ENCODE data around the gene PTGS2. TPM values are rescaled to one million over a fixed set of nuclear protein-coding genes. Genes with fewer than 3 reads are reported as not detected.

Gene PTGS2
- total and polyA plus RNA-seq, 10 of the 15 experiments (the other 5 are each of a cell fraction or from before 2014, with no cell fraction given) = 0.04 to 0.12 (median 0.08) TPM; not detected in 4

- RAD21 ChIA-PET (ENCODE audit: unreplicated experiment) = interaction anchor here (0.5 kb wide), 1 partner anchor 93 kb away, joined by 3 read pairs; no protein-coding TSS in a partner anchor
These were observed 50.9 kb downstream of the PTGS2 start for GRCh38 chr1:186629341-186629740.

More at GRCh38 chr1:186629341-186629740, 50.9 kb downstream of the PTGS2 start:
- no TSS peak for BruUV-seq (replicated peaks)
- ChIA-PET CTCF (no interaction called here), SMC1A (ENCODE audit: uncharacterized antibody, unreplicated experiment) (no interaction called here), POLR2A (no interaction called here)
- 92% methylated on average over 1 of the region's 1 CpG for WGBS (ENCODE audit: insufficient coverage, insufficient replicate concordance, low lambda C conversion rate, missing lambda C conversion rate)
- intact Hi-C loops (cut with micrococcal nuclease; ENCODE audit: unreplicated experiment) (no loop called here), in situ Hi-C loops (cut with MboI) (no loop called here)
- H3K4me1 ChIP-seq (ENCODE audit: control insufficient read depth, insufficient read depth, low read length) = no peaks in the 10 kb centered on the region
- no peak overlapping the region for H3K4me2 ChIP-seq (ENCODE audit: control insufficient read depth, insufficient read depth)
- no peaks in the 10 kb centered on the region for H4K20me1 ChIP-seq (ENCODE audit: control insufficient read depth, insufficient read depth)
- FAIRE-seq (no peak), DNase-seq (ENCODE audit: low read depth, low spot score) (no peak), ATAC-seq (no peak)
- no peak overlapping the region for H3K27ac ChIP-seq (ENCODE audit: control insufficient read depth, insufficient read depth)
- peaks cover 0 to 1% of the 10 kb centered on the region in 2 experiments; a peak in 1 of 4 replicates for H3K27me3 ChIP-seq (replicated peaks in 1 of 2; ENCODE audit: control insufficient read depth in 2 of 2, insufficient read depth in 2 of 2, low read length in 1 of 2)
- H2AFZ ChIP-seq (ENCODE audit: control insufficient read depth, low read depth, low read length) = no peak overlapping the region
- H3K9me3 ChIP-seq (replicated peaks; ENCODE audit: control insufficient read depth, insufficient read depth, low read length) = no peaks in the 10 kb centered on the region
- no peaks in the 10 kb centered on the region for H3K79me2 ChIP-seq (ENCODE audit: control insufficient read depth, insufficient read depth, low read length)
- no peak overlapping the region for H3K9ac ChIP-seq (ENCODE audit: control insufficient read depth, insufficient read depth, low read length)
- no peak overlapping the region for H3K4me3 ChIP-seq
- H3K36me3 ChIP-seq (ENCODE audit: control insufficient read depth in 2 of 2, insufficient read depth in 2 of 2, low read length in 1 of 2) = no peaks in the 10 kb centered on the region
- TF ChIP-seq, protein P1, sequence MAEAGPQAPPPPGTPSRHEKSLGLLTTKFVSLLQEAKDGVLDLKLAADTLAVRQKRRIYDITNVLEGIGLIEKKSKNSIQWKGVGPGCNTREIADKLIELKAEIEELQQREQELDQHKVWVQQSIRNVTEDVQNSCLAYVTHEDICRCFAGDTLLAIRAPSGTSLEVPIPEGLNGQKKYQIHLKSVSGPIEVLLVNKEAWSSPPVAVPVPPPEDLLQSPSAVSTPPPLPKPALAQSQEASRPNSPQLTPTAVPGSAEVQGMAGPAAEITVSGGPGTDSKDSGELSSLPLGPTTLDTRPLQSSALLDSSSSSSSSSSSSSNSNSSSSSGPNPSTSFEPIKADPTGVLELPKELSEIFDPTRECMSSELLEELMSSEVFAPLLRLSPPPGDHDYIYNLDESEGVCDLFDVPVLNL (IDR thresholded peaks at IDR 0.05; ENCODE audit: low read depth, low read length) = no peak
- TF ChIP-seq LARP7 (IDR thresholded peaks at IDR 0.05) = no peak
- no peak for TF ChIP-seq SREBF2 (IDR thresholded peaks at IDR 0.05; ENCODE audit: low read length)
- no peak for TF ChIP-seq NFXL1 (IDR thresholded peaks at IDR 0.05; ENCODE audit: borderline replicate concordance)
- TF ChIP-seq, protein P2, sequence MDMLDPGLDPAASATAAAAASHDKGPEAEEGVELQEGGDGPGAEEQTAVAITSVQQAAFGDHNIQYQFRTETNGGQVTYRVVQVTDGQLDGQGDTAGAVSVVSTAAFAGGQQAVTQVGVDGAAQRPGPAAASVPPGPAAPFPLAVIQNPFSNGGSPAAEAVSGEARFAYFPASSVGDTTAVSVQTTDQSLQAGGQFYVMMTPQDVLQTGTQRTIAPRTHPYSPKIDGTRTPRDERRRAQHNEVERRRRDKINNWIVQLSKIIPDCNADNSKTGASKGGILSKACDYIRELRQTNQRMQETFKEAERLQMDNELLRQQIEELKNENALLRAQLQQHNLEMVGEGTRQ (IDR thresholded peaks at IDR 0.05; ENCODE audit: borderline replicate concordance, low read depth, low read length) = no peak
- no peak for TF ChIP-seq ZNF24 (IDR thresholded peaks at IDR 0.05)
- TF ChIP-seq, protein P3, sequence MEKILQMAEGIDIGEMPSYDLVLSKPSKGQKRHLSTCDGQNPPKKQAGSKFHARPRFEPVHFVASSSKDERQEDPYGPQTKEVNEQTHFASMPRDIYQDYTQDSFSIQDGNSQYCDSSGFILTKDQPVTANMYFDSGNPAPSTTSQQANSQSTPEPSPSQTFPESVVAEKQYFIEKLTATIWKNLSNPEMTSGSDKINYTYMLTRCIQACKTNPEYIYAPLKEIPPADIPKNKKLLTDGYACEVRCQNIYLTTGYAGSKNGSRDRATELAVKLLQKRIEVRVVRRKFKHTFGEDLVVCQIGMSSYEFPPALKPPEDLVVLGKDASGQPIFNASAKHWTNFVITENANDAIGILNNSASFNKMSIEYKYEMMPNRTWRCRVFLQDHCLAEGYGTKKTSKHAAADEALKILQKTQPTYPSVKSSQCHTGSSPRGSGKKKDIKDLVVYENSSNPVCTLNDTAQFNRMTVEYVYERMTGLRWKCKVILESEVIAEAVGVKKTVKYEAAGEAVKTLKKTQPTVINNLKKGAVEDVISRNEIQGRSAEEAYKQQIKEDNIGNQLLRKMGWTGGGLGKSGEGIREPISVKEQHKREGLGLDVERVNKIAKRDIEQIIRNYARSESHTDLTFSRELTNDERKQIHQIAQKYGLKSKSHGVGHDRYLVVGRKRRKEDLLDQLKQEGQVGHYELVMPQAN (conservative IDR thresholded peaks at IDR 0.05) = no peak
- TF ChIP-seq, protein P4, sequence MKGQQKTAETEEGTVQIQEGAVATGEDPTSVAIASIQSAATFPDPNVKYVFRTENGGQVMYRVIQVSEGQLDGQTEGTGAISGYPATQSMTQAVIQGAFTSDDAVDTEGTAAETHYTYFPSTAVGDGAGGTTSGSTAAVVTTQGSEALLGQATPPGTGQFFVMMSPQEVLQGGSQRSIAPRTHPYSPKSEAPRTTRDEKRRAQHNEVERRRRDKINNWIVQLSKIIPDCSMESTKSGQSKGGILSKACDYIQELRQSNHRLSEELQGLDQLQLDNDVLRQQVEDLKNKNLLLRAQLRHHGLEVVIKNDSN (IDR thresholded peaks at IDR 0.05; ENCODE audit: borderline replicate concordance, extremely low read length, insufficient read depth, low read depth, low read length) = no peak
- no peak for TF ChIP-seq POLR2A (IDR thresholded peaks at IDR 0.05; ENCODE audit: low read depth, low read length)
- TF ChIP-seq DPF2 (IDR thresholded peaks at IDR 0.05) = no peak
- TF ChIP-seq MYB (IDR thresholded peaks at IDR 0.05; ENCODE audit: borderline replicate concordance, low read depth, low read length) = no peak
- no peak for TF ChIP-seq PAX8 (IDR thresholded peaks at IDR 0.05)
- TF ChIP-seq SMAD5 (IDR thresholded peaks at IDR 0.05; ENCODE audit: low read depth) = no peak
- no peak for TF ChIP-seq TARDBP (IDR thresholded peaks at IDR 0.05; ENCODE audit: borderline replicate concordance)
- TF ChIP-seq PRDM15 (CRISPR knock-in tag; IDR thresholded peaks at IDR 0.05) = no peak
